Measurements from ENCODE around the gene CSNK1A1L. TPM values are rescaled to one million over a fixed set of nuclear protein-coding genes. Genes with fewer than 3 reads are reported as not detected.

Gene CSNK1A1L
- total RNA-seq, 1 donor from 2014 or later = not detected

DNA sequence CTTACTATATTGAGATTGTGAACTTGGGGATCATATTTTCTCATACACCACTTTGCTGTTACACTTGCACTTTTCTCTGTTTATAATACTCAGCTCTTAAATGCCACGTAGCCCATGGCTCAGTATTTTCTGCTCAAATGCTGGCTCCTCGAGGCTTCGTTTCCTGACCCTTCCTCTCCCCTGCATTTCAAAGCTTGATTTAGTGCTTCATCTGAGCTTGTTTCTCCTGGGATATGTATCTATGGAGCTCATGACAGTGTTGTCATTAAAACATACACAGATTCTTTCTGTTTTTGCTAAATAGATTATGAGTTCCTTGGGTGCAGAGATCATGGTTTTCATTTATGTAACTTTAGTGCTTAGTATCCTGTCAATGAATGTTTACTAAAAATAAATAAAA is 11.4 kb downstream of the CSNK1A1L start:
- TF ChIP-seq CTCF (IDR thresholded peaks at IDR 0.05; ENCODE audit: partially characterized antibody, unreplicated experiment) = no peak
- H3K4me3 Mint-ChIP-seq (ENCODE audit: unreplicated experiment) = no peak overlapping the region
- no peak for DNase-seq
- H3K27me3 Mint-ChIP-seq (ENCODE audit: unreplicated experiment) = no peaks in the 10 kb centered on the region
- no peaks in the 10 kb centered on the region for H3K36me3 Mint-ChIP-seq (ENCODE audit: unreplicated experiment)
- no peak overlapping the region for H3K27ac Mint-ChIP-seq (ENCODE audit: unreplicated experiment)
- H3K4me1 Mint-ChIP-seq (ENCODE audit: low read depth, unreplicated experiment) = no peaks in the 10 kb centered on the region
- no peaks in the 10 kb centered on the region for H3K9me3 Mint-ChIP-seq (ENCODE audit: unreplicated experiment)

DNA sequence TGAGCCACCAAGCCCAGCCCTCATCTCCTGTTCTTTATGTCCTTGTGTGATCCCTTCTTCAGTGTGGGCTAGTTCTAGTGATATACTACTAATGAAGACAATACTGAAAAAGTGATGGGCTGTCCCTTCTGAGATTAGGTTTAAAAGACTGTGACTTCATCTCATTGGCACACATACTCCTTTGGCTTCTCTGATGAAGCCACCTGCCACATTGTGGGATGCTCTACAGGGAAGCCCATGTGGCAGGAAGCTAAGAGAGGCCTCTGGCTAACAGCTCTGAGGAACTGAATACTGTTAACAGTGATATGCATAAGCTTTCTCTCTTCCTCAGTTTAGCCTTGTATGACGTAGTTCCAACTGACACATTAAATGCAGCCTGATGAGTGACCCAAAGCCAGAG is 13.6 kb downstream of the CSNK1A1L start:
- H3K27me3 Mint-ChIP-seq (ENCODE audit: unreplicated experiment) = no peaks in the 10 kb centered on the region
- H3K9me3 Mint-ChIP-seq (ENCODE audit: unreplicated experiment) = no peaks in the 10 kb centered on the region
- no peak for TF ChIP-seq CTCF (IDR thresholded peaks at IDR 0.05; ENCODE audit: partially characterized antibody, unreplicated experiment)
- no peak for DNase-seq
- no peaks in the 10 kb centered on the region for H3K36me3 Mint-ChIP-seq (ENCODE audit: unreplicated experiment)
- no peaks in the 10 kb centered on the region for H3K4me1 Mint-ChIP-seq (ENCODE audit: low read depth, unreplicated experiment)
- no peak overlapping the region for H3K27ac Mint-ChIP-seq (ENCODE audit: unreplicated experiment)
- H3K4me3 Mint-ChIP-seq (ENCODE audit: unreplicated experiment) = no peak overlapping the region

DNA sequence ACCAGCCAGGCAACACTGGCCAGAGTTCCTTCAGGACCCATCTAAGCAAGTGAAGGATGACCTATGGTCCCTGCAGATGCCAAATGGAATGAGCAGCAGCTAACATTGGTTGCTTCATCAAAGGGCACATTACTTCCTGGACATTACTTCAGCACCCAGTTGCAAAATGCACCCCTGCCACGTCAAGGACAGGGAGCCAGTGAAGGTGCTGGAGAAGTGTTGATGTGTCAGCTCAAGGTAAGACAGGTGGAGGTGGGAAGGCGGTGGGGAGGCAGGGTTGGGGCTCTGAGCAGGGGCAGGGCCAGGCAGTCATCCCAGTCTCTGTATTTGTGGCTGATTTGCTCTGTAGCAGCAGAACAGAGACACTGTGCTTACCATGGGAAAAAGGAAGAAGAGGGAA is 14.6 kb downstream of the CSNK1A1L start:
- H3K9me3 Mint-ChIP-seq (ENCODE audit: unreplicated experiment) = no peaks in the 10 kb centered on the region
- no peak for DNase-seq
- no peaks in the 10 kb centered on the region for H3K36me3 Mint-ChIP-seq (ENCODE audit: unreplicated experiment)
- no peak overlapping the region for H3K27ac Mint-ChIP-seq (ENCODE audit: unreplicated experiment)
- no peak overlapping the region for H3K4me3 Mint-ChIP-seq (ENCODE audit: unreplicated experiment)
- H3K4me1 Mint-ChIP-seq (ENCODE audit: low read depth, unreplicated experiment) = no peaks in the 10 kb centered on the region
- no peak for TF ChIP-seq CTCF (IDR thresholded peaks at IDR 0.05; ENCODE audit: partially characterized antibody, unreplicated experiment)
- H3K27me3 Mint-ChIP-seq (ENCODE audit: unreplicated experiment) = no peaks in the 10 kb centered on the region

GRCh38 chr13:37089495-37089894 is 16.0 kb downstream of the CSNK1A1L start:
- no peaks in the 10 kb centered on the region for H3K4me1 Mint-ChIP-seq (ENCODE audit: low read depth, unreplicated experiment)
- no peak overlapping the region for H3K27ac Mint-ChIP-seq (ENCODE audit: unreplicated experiment)
- H3K9me3 Mint-ChIP-seq (ENCODE audit: unreplicated experiment) = no peaks in the 10 kb centered on the region
- no peak for DNase-seq
- H3K4me3 Mint-ChIP-seq (ENCODE audit: unreplicated experiment) = no peak overlapping the region
- H3K27me3 Mint-ChIP-seq (ENCODE audit: unreplicated experiment) = no peaks in the 10 kb centered on the region
- H3K36me3 Mint-ChIP-seq (ENCODE audit: unreplicated experiment) = no peaks in the 10 kb centered on the region
- TF ChIP-seq CTCF (IDR thresholded peaks at IDR 0.05; ENCODE audit: partially characterized antibody, unreplicated experiment) = no peak

- TF ChIP-seq CTCF (IDR thresholded peaks at IDR 0.05; ENCODE audit: partially characterized antibody, unreplicated experiment) = no peak
- Mint-ChIP-seq H3K36me3 (ENCODE audit: unreplicated experiment) (no peaks in the 10 kb centered on the region), H3K27ac (ENCODE audit: unreplicated experiment) (no peak overlapping the region), H3K9me3 (ENCODE audit: unreplicated experiment) (no peaks in the 10 kb centered on the region), H3K4me3 (ENCODE audit: unreplicated experiment) (no peak overlapping the region), H3K27me3 (ENCODE audit: unreplicated experiment) (no peaks in the 10 kb centered on the region), H3K4me1 (ENCODE audit: low read depth, unreplicated experiment) (no peaks in the 10 kb centered on the region)
- DNase-seq = no peak
These were observed 18.0 kb downstream of the CSNK1A1L start for GRCh38 chr13:37087486-37087885.

All from glutamatergic neuron (in vitro differentiated cells).